Large intestine (tissue), 3 donors: ENCODE measurements around the gene PPP2R2C. TPM values are rescaled to one million over a fixed set of nuclear protein-coding genes. Genes with fewer than 3 reads are reported as not detected.

Source experiments
- DNase-seq, 2 donors: peaks; one replicate each; pipeline versions ENCODE4 v3.0.0 to v3.0.0-alpha.2; 2013
- H3K27ac ChIP-seq: one replicate; pipeline ENCODE4 v1.5.1; 2013; ENCODE audit warnings: low read length
- H3K27me3 ChIP-seq: 2 replicates; pipeline ENCODE4 v1.6.1; 2013; ENCODE audit warnings: low read length; ENCODE audit not compliant: control insufficient read depth, insufficient read depth
- H3K36me3 ChIP-seq: 2 replicates; pipeline ENCODE4 v1.6.1; 2013; ENCODE audit warnings: low read length; ENCODE audit not compliant: control insufficient read depth, insufficient read depth
- H3K4me1 ChIP-seq: one replicate; pipeline ENCODE4 v1.6.1; 2013; ENCODE audit warnings: low read length; ENCODE audit not compliant: control insufficient read depth, insufficient read depth
- H3K4me3 ChIP-seq: one replicate; pipeline ENCODE4 v1.5.1; 2013; ENCODE audit warnings: low read length
- H3K9me3 ChIP-seq: one replicate; pipeline ENCODE4 v1.6.1; 2013; ENCODE audit warnings: mild to moderate bottlenecking, low read depth, low read length, moderate library complexity; ENCODE audit not compliant: control insufficient read depth
- WGBS: methylation state at CpG from one replicate; pipeline ENCODE4 v1.1.5; 2013; ENCODE audit warnings: low lambda C conversion rate; ENCODE audit not compliant: insufficient coverage; 5-methylcytosine and 5-hydroxymethylcytosine counted together
- polyA plus RNA-seq: library from polyadenylated mRNA; unstranded; fragments of 120-200 nt; gene quantifications from one replicate; pipeline ENCODE4 v1.2.1, GENCODE V29; 2013

Gene PPP2R2C
- polyA plus RNA-seq, 1 donor: 3.9 TPM

- no peak for DNase-seq
- H3K9me3 ChIP-seq: no peaks in the 10 kb centered on the region
- no peaks in the 10 kb centered on the region for H3K36me3 ChIP-seq
- no peaks in the 10 kb centered on the region for H3K27me3 ChIP-seq
- H3K4me3 ChIP-seq: no peak overlapping the region
- no peak overlapping the region for H3K27ac ChIP-seq
- no CpG with 5 or more reads among the region's 21 CpGs for WGBS
- no peaks in the 10 kb centered on the region for H3K4me1 ChIP-seq
These were observed 23.8 kb downstream of the PPP2R2C start for GRCh38 chr4:6448476-6449170.

GRCh38 chr4:6447672-6448171, 24.7 kb downstream of the PPP2R2C start:
- Histone ChIP-seq H3K36me3 (no peaks in the 10 kb centered on the region), H3K9me3 (no peaks in the 10 kb centered on the region), H3K27me3 (no peaks in the 10 kb centered on the region), H3K4me1 (no peaks in the 10 kb centered on the region), H3K4me3 (no peak overlapping the region), H3K27ac (no peak overlapping the region)
- WGBS: no CpG with 5 or more reads among the region's 22 CpGs
- no peak for DNase-seq

- H3K27me3 ChIP-seq: no peaks in the 10 kb centered on the region
- H3K4me1 ChIP-seq: no peaks in the 10 kb centered on the region
- H3K9me3 ChIP-seq: no peaks in the 10 kb centered on the region
- no peak overlapping the region for H3K27ac ChIP-seq
- H3K4me3 ChIP-seq: no peak overlapping the region
- no peak for DNase-seq
- no peaks in the 10 kb centered on the region for H3K36me3 ChIP-seq
- 83% methylated on average over 1 of the region's 22 CpGs for WGBS
These were observed 25.6 kb downstream of the PPP2R2C start for GRCh38 chr4:6446538-6447451.

GRCh38 chr4:6446130-6446482, 26.3 kb downstream of the PPP2R2C start:
- Histone ChIP-seq H3K36me3 (no peaks in the 10 kb centered on the region), H3K27ac (no peak overlapping the region), H3K4me1 (no peaks in the 10 kb centered on the region), H3K27me3 (no peaks in the 10 kb centered on the region), H3K9me3 (no peaks in the 10 kb centered on the region), H3K4me3 (no peak overlapping the region)
- DNase-seq: no peak
- WGBS: no CpG with 5 or more reads among the region's 14 CpGs

GRCh38 chr4:6445403-6446129, 26.8 kb downstream of the PPP2R2C start:
- Histone ChIP-seq H3K27me3 (no peaks in the 10 kb centered on the region), H3K9me3 (no peaks in the 10 kb centered on the region), H3K36me3 (no peaks in the 10 kb centered on the region), H3K27ac (no peak overlapping the region), H3K4me3 (no peak overlapping the region), H3K4me1 (no peaks in the 10 kb centered on the region)
- WGBS: no CpG with 5 or more reads among the region's 5 CpGs
- DNase-seq: no peak

GRCh38 chr4:6444582-6444981, 27.8 kb downstream of the PPP2R2C start:
- no peak overlapping the region for H3K27ac ChIP-seq
- no peaks in the 10 kb centered on the region for H3K4me1 ChIP-seq
- H3K36me3 ChIP-seq: no peaks in the 10 kb centered on the region
- H3K9me3 ChIP-seq: no peaks in the 10 kb centered on the region
- WGBS: no CpG with 5 or more reads among the region's 6 CpGs
- no peak for DNase-seq
- H3K4me3 ChIP-seq: no peak overlapping the region
- H3K27me3 ChIP-seq: no peaks in the 10 kb centered on the region

GRCh38 chr4:6443035-6444023, 29.1 kb downstream of the PPP2R2C start:
- Histone ChIP-seq H3K4me1 (no peaks in the 10 kb centered on the region), H3K4me3 (no peak overlapping the region), H3K27ac (no peak overlapping the region), H3K9me3 (no peaks in the 10 kb centered on the region), H3K27me3 (no peaks in the 10 kb centered on the region), H3K36me3 (no peaks in the 10 kb centered on the region)
- no peak for DNase-seq
- WGBS: 100% methylated on average over 1 of the region's 21 CpGs

- Histone ChIP-seq H3K27me3 (no peaks in the 10 kb centered on the region), H3K36me3 (no peaks in the 10 kb centered on the region)
- WGBS: no CpG with 5 or more reads among the region's 8 CpGs
These were observed 29.9 kb downstream of the PPP2R2C start for GRCh38 chr4:6442555-6442954.

GRCh38 chr4:6441758-6442157, 30.7 kb downstream of the PPP2R2C start:
- H3K27me3 ChIP-seq: no peaks in the 10 kb centered on the region
- DNase-seq: no peak
- no peaks in the 10 kb centered on the region for H3K9me3 ChIP-seq
- H3K4me3 ChIP-seq: no peak overlapping the region
- no peaks in the 10 kb centered on the region for H3K36me3 ChIP-seq
- WGBS: no CpG with 5 or more reads among the region's 7 CpGs
- no peaks in the 10 kb centered on the region for H3K4me1 ChIP-seq
- H3K27ac ChIP-seq: no peak overlapping the region

More at GRCh38 chr4:6442555-6442954, 29.9 kb downstream of the PPP2R2C start:
- H3K4me3 ChIP-seq: no peak overlapping the region
- H3K9me3 ChIP-seq: no peaks in the 10 kb centered on the region
- H3K4me1 ChIP-seq: no peaks in the 10 kb centered on the region
- DNase-seq: no peak
- H3K27ac ChIP-seq: no peak overlapping the region
